HCT116 (cell line): ENCODE data around the gene STX1A. TPM values are rescaled to one million over a fixed set of nuclear protein-coding genes. Genes with fewer than 3 reads are reported as not detected.

Experiments used
- ATAC-seq: fragments of 200-7000 bp; cut with Tn5 transposase; 2 replicates; pipeline ENCODE4 v1.9.1; 2020; ENCODE audit warnings: mild to moderate bottlenecking, moderate library complexity
- BruUV-seq: library from RNA; stranded (reverse); fragments of 400-500 nt; replicated peaks from 2 replicates; lab custom pipeline; 2021; lab: Mats Ljungman, UMichigan
- CTCF ChIA-PET: fragments of 300-600 bp; sonication (Branson Sonifier 250); formaldehyde crosslinking; loops from one replicate; lab custom pipeline; 2021; ENCODE audit warnings: antibody characterized with exemption; lab: Charles Lee
- POLR2A ChIA-PET: fragments of 300-600, 350-600 bp; sonication (Branson Sonifier 250); formaldehyde crosslinking; loops from one replicate; lab custom pipeline; 2021; ENCODE audit warnings: antibody characterized with exemption; lab: Charles Lee
- RAD21 ChIA-PET, 2 experiments: fragments of 300-600 bp; sonication (Branson Sonifier 250); formaldehyde crosslinking; loops; one replicate each; lab custom pipeline; 2023; ENCODE audit warnings: low total read pairs in 2 of 2; ENCODE audit not compliant: uncharacterized antibody in 2 of 2, unreplicated experiment in 2 of 2, low non-redundant PET in 1 of 2; lab: Charles Lee
- DNase-seq: peaks from one replicate; pipeline ENCODE4 v3.0.0-alpha.2; 2010; ENCODE audit warnings: low read depth, low spot score
- H2AFZ ChIP-seq: fragments of 200-600 bp; shearing (Covaris generic), sonication (generic); 2 replicates; pipeline ENCODE4 v1.6.1; 2017; ENCODE audit warnings: low read depth, mixed run types, mixed read lengths, antibody characterized with exemption, low read length; ENCODE audit not compliant: poor library complexity, severe bottlenecking
- H3K27ac ChIP-seq: 2 replicates; pipeline ENCODE4 v1.5.1; 2012; ENCODE audit warnings: low read depth, low read length
- H3K27me3 ChIP-seq: fragments of 200-600 bp; sonication (generic); 2 replicates; pipeline ENCODE4 v1.6.1; 2016; ENCODE audit warnings: mixed run types, low read length, mixed read lengths; ENCODE audit not compliant: insufficient read depth
- H3K36me3 ChIP-seq, 2 experiments: fragments of 200-500 bp in 1 of 2; fragments of 200-600 bp in 1 of 2; sonication (Bioruptor generic) in 1 of 2; sonication (generic) in 1 of 2; 2 replicates each; pipeline versions ENCODE4 v1.5.1 to v1.6.1; 2014 to 2016; ENCODE audit warnings: low read length in 2 of 2, inconsistent platforms in 1 of 2, mixed read lengths in 1 of 2, mixed run types in 1 of 2; ENCODE audit not compliant: insufficient read depth in 2 of 2, control insufficient read depth in 1 of 2
- H3K4me1 ChIP-seq, 2 experiments: fragments of 200-600 bp in 1 of 2; sonication (generic) in 1 of 2; 2 replicates each; pipeline versions ENCODE4 v1.5.1 to v1.6.1; 2012 to 2017; ENCODE audit warnings: low read length in 2 of 2, inconsistent platforms in 1 of 2, mild to moderate bottlenecking in 1 of 2, mixed read lengths in 1 of 2, mixed run types in 1 of 2, moderate library complexity in 1 of 2; ENCODE audit not compliant: insufficient read depth in 2 of 2, control insufficient read depth in 1 of 2
- H3K4me2 ChIP-seq: fragments of 200-600 bp; sonication (generic); 2 replicates; pipeline ENCODE4 v1.6.1; 2017; ENCODE audit warnings: mixed run types, low read length, mixed read lengths
- H3K4me3 ChIP-seq, 2 experiments: fragments of 200-600 bp in 1 of 2; sonication (generic) in 1 of 2; replicated peaks in 1 of 2; 2 replicates each; pipeline ENCODE4 v1.5.1; 2011 to 2016; ENCODE audit warnings: low read length in 2 of 2, control low read depth in 1 of 2, low read depth in 1 of 2, mild to moderate bottlenecking in 1 of 2, mixed read lengths in 1 of 2, mixed run types in 1 of 2
- H3K79me2 ChIP-seq: fragments of 200-600 bp; sonication (generic); 2 replicates; pipeline ENCODE4 v1.6.1; 2017; ENCODE audit warnings: mild to moderate bottlenecking, mixed run types, low read length, moderate library complexity, mixed read lengths; ENCODE audit not compliant: insufficient read depth
- H3K9ac ChIP-seq: fragments of 200-600 bp; sonication (generic); 2 replicates; pipeline ENCODE4 v1.6.1; 2016; ENCODE audit warnings: low read length, mixed read lengths
- H3K9me2 ChIP-seq: fragments of 200-600 bp; sonication (generic), shearing (Covaris generic); 2 replicates; pipeline ENCODE4 v1.6.1; 2017; ENCODE audit warnings: mixed run types, mild to moderate bottlenecking, moderate library complexity; ENCODE audit not compliant: insufficient read depth
- H3K9me3 ChIP-seq, 2 experiments: fragments of 200-500 bp in 1 of 2; fragments of 200-600 bp in 1 of 2; sonication (Bioruptor generic) in 1 of 2; sonication (generic) in 1 of 2; 2 replicates each; pipeline ENCODE4 v1.6.1; 2014 to 2017; ENCODE audit warnings: low read length in 2 of 2, mixed read lengths in 2 of 2, inconsistent platforms in 1 of 2, low read depth in 1 of 2, mild to moderate bottlenecking in 1 of 2, mixed run types in 1 of 2, moderate library complexity in 1 of 2; ENCODE audit not compliant: control insufficient read depth in 1 of 2, insufficient read depth in 1 of 2
- H4K20me1 ChIP-seq: fragments of 200-600 bp; sonication (generic), shearing (Covaris generic); 2 replicates; pipeline ENCODE4 v1.6.1; 2017; ENCODE audit warnings: mixed run types, mild to moderate bottlenecking, moderate library complexity; ENCODE audit not compliant: insufficient read depth
- CBX3 ChIP-seq: IDR thresholded peaks from 2 replicates; pipeline ENCODE4 v1.6.1; 2012; ENCODE audit warnings: low read depth
- EZH2 ChIP-seq: fragments of 200-600 bp; sonication (generic); IDR thresholded peaks from 2 replicates; pipeline ENCODE4 v1.6.1; 2017; ENCODE audit warnings: antibody characterized with exemption, mixed run types
- JUND ChIP-seq: IDR thresholded peaks from 2 replicates; pipeline ENCODE4 v1.6.1; 2012
- POLR2A ChIP-seq: IDR thresholded peaks from 2 replicates; pipeline ENCODE4 v1.7.0; 2011; ENCODE audit warnings: borderline replicate concordance; ENCODE audit not compliant: insufficient read depth, insufficient read length; ENCODE audit errors: extremely low read depth
- SP1 ChIP-seq: IDR thresholded peaks from 2 replicates; pipeline ENCODE4 v1.6.1; 2012; ENCODE audit warnings: low read depth
- SRF ChIP-seq: IDR thresholded peaks from 2 replicates; pipeline ENCODE4 v1.6.1; 2012; ENCODE audit warnings: low read depth
- intact Hi-C: fragments of 100-400 bp; cut with micrococcal nuclease; formaldehyde crosslinking; loops from 2 replicates; pipeline ENCODE4 v1.10.0; 2022
- total RNA-seq: library from RNA; stranded (reverse); gene quantifications from one replicate; pipeline ENCODE4 v1.2.1, GENCODE V29; 2021; ENCODE audit not compliant: unreplicated experiment
- TF ChIP-seq, protein P1 (sequence below): IDR thresholded peaks from 2 replicates; pipeline ENCODE4 v1.6.1; 2012; ENCODE audit warnings: low read depth
- TF ChIP-seq, protein P2 (sequence below): IDR thresholded peaks from 2 replicates; pipeline ENCODE4 v1.6.1; 2011; ENCODE audit warnings: mild to moderate bottlenecking, low read length, moderate library complexity; ENCODE audit not compliant: insufficient replicate concordance; ENCODE audit errors: extremely low read depth

STX1A gene
- total RNA-seq, 1 experiment from 2014 or later = 39.4 TPM

GRCh38 chr7:73674468-73675124 is 44.9 kb downstream of the STX1A start:
- Histone ChIP-seq H3K27ac (no peak overlapping the region), H3K4me3 (no peak overlapping the region), H3K9ac (no peak overlapping the region), H2AFZ (no peak overlapping the region), H3K9me2 (no peaks in the 10 kb centered on the region), H3K4me1 (peaks cover 0 to 3% of the 10 kb centered on the region in 2 experiments; a peak in 1 of 4 replicates), H3K79me2 (peaks cover 7% of the 10 kb centered on the region; the same call in 1 of the 2 replicates), H3K4me2 (no peak overlapping the region), H4K20me1 (no peaks in the 10 kb centered on the region), H3K9me3 (no peaks in the 10 kb centered on the region; a peak in 1 of 4 replicates), H3K36me3 (peaks cover 0 to 5% of the 10 kb centered on the region in 2 experiments; a peak in 1 of 4 replicates), H3K27me3 (no peaks in the 10 kb centered on the region)
- ChIA-PET CTCF (no interaction called here), RAD21 (no interaction called here), POLR2A (interaction anchor here (1.0 kb wide), 1 partner anchor 64 kb away, joined by 3 read pairs; the partner anchor contains the start of gene ABHD11)
- TF ChIP-seq, protein P1, sequence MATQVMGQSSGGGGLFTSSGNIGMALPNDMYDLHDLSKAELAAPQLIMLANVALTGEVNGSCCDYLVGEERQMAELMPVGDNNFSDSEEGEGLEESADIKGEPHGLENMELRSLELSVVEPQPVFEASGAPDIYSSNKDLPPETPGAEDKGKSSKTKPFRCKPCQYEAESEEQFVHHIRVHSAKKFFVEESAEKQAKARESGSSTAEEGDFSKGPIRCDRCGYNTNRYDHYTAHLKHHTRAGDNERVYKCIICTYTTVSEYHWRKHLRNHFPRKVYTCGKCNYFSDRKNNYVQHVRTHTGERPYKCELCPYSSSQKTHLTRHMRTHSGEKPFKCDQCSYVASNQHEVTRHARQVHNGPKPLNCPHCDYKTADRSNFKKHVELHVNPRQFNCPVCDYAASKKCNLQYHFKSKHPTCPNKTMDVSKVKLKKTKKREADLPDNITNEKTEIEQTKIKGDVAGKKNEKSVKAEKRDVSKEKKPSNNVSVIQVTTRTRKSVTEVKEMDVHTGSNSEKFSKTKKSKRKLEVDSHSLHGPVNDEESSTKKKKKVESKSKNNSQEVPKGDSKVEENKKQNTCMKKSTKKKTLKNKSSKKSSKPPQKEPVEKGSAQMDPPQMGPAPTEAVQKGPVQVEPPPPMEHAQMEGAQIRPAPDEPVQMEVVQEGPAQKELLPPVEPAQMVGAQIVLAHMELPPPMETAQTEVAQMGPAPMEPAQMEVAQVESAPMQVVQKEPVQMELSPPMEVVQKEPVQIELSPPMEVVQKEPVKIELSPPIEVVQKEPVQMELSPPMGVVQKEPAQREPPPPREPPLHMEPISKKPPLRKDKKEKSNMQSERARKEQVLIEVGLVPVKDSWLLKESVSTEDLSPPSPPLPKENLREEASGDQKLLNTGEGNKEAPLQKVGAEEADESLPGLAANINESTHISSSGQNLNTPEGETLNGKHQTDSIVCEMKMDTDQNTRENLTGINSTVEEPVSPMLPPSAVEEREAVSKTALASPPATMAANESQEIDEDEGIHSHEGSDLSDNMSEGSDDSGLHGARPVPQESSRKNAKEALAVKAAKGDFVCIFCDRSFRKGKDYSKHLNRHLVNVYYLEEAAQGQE = no peak
- TF ChIP-seq POLR2A (no peak), SP1 (no peak), CBX3 (no peak), JUND (no peak), EZH2 (no peak), SRF (no peak)
- TF ChIP-seq, protein P2, sequence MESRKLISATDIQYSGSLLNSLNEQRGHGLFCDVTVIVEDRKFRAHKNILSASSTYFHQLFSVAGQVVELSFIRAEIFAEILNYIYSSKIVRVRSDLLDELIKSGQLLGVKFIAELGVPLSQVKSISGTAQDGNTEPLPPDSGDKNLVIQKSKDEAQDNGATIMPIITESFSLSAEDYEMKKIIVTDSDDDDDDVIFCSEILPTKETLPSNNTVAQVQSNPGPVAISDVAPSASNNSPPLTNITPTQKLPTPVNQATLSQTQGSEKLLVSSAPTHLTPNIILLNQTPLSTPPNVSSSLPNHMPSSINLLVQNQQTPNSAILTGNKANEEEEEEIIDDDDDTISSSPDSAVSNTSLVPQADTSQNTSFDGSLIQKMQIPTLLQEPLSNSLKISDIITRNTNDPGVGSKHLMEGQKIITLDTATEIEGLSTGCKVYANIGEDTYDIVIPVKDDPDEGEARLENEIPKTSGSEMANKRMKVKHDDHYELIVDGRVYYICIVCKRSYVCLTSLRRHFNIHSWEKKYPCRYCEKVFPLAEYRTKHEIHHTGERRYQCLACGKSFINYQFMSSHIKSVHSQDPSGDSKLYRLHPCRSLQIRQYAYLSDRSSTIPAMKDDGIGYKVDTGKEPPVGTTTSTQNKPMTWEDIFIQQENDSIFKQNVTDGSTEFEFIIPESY = no peak
- intact Hi-C loops = no loop called here
- ATAC-seq = no peak
- DNase-seq = no peak
- no TSS peak for BruUV-seq
